ENCODE results near the gene CIAO3.

The CIAO3 gene

DNA sequence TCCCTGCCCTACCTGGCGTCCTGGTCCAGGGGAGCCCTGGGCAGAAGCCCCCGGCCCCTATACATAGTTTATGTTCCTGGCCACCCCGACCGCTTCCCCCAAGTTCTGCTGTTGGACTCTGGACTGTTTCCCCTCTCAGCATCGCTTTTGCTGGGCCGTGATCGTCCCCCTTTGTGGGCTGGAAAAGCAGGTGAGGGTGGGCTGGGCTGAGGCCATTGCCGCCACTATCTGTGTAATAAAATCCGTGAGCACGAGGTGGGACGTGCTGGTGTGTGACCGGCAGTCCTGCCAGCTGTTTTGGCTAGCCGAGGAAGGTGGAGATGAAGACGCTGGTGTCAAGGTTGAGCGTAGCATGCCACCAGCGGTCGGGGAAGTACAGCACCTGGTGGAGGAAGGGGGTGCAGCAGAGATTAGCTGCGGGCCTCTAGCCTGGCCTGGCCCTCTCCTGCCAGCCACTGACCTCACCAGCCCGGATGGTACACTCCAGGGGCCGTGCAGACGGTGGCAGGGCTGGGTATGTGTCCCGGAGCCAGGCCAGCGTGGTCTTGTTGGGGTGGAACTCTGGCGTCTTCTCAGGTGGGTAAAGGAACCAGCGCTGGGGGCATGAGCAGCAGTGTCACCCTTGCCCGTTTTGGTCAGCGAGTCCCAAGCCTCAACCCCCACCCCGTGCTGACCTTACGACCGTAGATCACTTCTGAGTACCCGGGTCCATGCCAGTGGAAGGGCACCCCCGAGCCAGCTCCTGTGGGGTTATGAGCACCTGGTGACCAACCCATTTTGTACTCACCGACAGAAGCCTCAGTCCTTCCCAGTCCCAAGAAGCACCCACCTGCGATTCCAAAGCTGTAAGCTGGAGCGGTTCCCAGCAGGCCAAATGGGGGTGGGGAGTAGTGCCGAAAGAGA lies 58.1 kb downstream of the CIAO3 start:
- in situ Hi-C loops (cut with MboI; ENCODE audit: low sequenced_read_pairs) = no loop called here

DNA sequence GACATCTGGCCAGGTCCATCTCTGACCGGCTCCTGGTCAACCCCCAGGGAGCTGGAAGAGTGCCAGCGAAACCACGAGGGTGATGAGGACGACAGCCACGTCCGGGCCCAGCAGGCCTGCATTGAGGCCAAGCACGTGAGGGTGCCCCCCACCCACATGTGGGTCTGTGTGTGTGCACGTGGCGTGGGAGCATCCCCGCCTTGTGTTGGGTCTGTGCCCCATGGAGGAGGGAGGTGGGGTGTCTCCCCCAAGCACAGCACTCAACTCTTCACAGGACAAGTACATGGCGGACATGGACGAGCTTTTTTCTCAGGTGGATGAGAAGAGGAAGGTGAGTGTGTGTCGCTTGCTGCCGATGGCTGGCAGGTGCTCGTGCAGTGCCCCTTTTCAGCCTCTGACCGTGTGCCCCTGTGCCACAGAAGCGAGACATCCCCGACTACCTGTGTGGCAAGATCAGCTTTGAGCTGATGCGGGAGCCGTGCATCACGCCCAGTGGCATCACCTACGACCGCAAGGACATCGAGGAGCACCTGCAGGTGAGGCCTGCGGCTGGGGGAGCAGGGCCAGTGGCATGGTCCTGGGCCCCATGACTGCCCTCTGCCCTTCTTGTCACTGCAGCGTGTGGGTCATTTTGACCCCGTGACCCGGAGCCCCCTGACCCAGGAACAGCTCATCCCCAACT lies 58.9 kb downstream of the CIAO3 start:
- in situ Hi-C loops (cut with MboI; ENCODE audit: low sequenced_read_pairs) = no loop called here

DNA sequence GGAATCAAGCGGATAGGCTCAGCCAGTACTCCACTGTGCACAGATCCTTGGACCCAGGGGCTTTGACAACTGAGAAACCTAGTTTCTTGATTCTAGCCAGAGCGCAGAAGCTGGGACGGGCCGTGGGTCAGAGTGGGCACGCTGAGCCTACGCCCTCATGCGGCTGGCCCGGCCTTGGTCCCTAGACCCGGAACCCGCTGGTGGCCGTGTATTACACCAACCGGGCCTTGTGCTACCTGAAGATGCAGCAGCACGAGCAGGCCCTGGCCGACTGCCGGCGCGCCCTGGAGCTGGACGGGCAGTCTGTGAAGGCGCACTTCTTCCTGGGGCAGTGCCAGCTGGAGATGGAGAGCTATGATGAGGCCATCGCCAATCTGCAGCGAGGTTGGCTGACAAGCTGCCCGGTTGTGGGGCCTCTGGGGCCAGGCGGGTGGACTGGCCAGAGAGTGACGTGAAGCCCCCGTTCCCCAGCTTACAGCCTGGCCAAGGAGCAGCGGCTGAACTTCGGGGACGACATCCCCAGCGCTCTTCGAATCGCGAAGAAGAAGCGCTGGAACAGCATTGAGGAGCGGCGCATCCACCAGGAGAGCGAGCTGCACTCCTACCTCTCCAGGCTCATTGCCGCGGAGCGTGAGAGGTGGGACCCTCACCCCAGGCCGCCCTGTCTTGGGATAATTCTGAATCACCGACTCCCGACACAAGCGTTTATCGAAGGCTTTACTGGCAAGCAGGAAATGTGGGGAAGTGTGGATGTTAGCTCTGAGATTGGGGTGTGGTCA lies 59.6 kb downstream of the CIAO3 start:
- in situ Hi-C loops (cut with MboI; ENCODE audit: low sequenced_read_pairs) = no loop called here

DNA sequence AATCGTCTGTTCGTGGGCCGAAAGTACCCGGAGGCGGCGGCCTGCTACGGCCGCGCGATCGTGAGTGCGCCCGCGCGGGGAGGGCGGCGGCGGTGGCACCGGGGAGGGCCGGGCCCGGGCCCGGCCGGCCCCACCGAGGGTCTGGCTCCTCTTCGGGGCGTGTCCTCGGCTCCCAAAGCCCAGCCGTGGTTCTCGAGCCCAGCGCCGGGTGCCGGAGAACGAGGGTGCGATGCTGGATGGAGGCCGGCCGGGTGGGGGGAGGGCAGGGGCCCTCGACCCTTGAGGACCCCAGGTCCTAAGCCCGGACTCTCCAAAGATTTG lies 60.2 kb downstream of the CIAO3 start:
- in situ Hi-C loops (cut with MboI; ENCODE audit: low sequenced_read_pairs) = no loop called here

DNA sequence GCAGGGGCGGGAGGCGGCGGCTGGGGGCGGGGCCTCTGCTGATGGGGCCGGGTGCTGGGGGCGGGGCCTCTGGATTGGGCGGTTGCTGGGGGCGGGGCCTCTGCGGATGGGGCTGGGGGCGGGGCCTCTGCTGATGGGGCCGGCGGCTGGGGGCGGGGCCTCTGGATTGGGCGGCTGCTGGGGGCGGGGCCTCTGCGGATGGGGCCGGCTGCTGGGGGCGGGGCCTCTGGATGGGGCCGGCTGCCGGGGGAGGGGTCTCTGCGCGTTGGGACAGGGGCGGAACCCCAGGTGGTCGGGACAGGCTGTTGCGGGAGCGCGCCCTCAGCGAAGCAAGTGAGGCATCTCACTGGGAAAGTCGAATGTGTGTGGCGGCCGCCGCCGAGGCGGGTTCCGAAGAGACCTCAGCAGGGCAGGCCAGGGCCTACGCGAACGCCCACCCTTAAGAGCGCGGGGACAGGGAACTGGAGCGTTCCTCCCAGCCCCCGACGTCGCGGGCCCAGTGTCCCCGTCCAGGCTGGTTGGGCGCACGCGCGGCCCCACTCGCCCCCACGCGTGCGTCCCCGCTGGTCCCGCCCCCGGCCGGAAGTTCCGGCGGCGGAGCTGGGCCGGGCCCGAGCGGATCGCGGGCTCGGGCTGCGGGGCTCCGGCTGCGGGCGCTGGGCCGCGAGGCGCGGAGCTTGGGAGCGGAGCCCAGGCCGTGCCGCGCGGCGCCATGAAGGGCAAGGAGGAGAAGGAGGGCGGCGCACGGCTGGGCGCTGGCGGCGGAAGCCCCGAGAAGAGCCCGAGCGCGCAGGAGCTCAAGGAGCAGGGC lies 60.8 kb downstream of the CIAO3 start, which contains the start of gene STUB1:
STUB1 (plus strand) TSS at position 597 of the 811 bp plus-strand sequence; CDS start at position 713, 116 bp downstream.
- in situ Hi-C loops (cut with MboI; ENCODE audit: low sequenced_read_pairs) = no loop called here
